Progenitor cell of endocrine pancreas (in vitro differentiated cells): ENCODE results near the gene FMN1. TPM values are rescaled to one million over a fixed set of nuclear protein-coding genes. Genes with fewer than 3 reads are reported as not detected.

Experiments used
- DNase-seq: peaks from one replicate; pipeline ENCODE4 v3.0.0; 2021; ENCODE audit warnings: low spot score; ENCODE audit not compliant: unreplicated experiment
- H3K27ac Mint-ChIP-seq: 2 replicates; pipeline ENCODE4 v1.8.0; 2021; ENCODE audit warnings: mild to moderate bottlenecking, moderate library complexity, mixed read lengths
- H3K27me3 Mint-ChIP-seq: 2 replicates; pipeline ENCODE4 v1.8.0; 2021; ENCODE audit warnings: mixed read lengths
- H3K36me3 Mint-ChIP-seq: 2 replicates; pipeline ENCODE4 v1.8.0; 2022; ENCODE audit warnings: mixed read lengths; ENCODE audit not compliant: insufficient read depth
- H3K4me1 Mint-ChIP-seq: 2 replicates; pipeline ENCODE4 v1.8.0; 2021; ENCODE audit warnings: low read depth, mixed read lengths
- H3K4me3 Mint-ChIP-seq: 2 replicates; pipeline ENCODE4 v1.8.0; 2021; ENCODE audit warnings: low read depth, mild to moderate bottlenecking, moderate library complexity, mixed read lengths
- H3K9me3 Mint-ChIP-seq: 2 replicates; pipeline ENCODE4 v1.8.0; 2021; ENCODE audit warnings: low read depth, mixed read lengths
- total RNA-seq: library from RNA; stranded (reverse); gene quantifications from 2 replicates; pipeline ENCODE4 v1.2.1, GENCODE V29; 2021
- TF ChIP-seq, protein P1 (sequence below): fragments of 200-600 bp; sonication (generic); IDR thresholded peaks from one replicate; pipeline ENCODE4 v1.5.0; 2021; ENCODE audit warnings: antibody characterized with exemption, mild to moderate bottlenecking; ENCODE audit not compliant: unreplicated experiment

FMN1 gene
- total RNA-seq, 1 donor from 2014 or later: 0.41 TPM

DNA sequence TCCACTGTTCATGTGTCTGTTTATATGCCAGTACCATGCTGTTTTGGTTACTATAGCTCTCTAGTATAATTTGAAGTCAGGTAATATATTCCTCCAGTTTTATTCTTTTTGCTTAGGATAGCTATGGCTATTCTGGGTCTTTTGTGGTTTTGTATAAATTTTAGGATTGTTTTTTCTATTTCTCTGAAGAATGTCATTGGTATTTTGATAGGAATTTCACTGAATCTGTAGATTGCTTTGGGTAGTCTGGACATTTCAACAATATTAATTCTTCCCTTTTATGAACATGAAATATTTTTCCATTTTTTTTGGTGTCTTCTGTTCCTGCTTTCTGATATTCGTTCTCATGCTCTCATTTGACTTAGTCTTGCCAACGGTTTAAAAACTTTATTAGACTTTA, 437.1 kb downstream of the FMN1 start:
- peaks cover 10% of the 10 kb centered on the region for H3K9me3 Mint-ChIP-seq
- H3K4me1 Mint-ChIP-seq: no peaks in the 10 kb centered on the region
- peaks cover 5% of the 10 kb centered on the region for H3K27me3 Mint-ChIP-seq
- no peak overlapping the region for H3K4me3 Mint-ChIP-seq
- TF ChIP-seq, protein P1, sequence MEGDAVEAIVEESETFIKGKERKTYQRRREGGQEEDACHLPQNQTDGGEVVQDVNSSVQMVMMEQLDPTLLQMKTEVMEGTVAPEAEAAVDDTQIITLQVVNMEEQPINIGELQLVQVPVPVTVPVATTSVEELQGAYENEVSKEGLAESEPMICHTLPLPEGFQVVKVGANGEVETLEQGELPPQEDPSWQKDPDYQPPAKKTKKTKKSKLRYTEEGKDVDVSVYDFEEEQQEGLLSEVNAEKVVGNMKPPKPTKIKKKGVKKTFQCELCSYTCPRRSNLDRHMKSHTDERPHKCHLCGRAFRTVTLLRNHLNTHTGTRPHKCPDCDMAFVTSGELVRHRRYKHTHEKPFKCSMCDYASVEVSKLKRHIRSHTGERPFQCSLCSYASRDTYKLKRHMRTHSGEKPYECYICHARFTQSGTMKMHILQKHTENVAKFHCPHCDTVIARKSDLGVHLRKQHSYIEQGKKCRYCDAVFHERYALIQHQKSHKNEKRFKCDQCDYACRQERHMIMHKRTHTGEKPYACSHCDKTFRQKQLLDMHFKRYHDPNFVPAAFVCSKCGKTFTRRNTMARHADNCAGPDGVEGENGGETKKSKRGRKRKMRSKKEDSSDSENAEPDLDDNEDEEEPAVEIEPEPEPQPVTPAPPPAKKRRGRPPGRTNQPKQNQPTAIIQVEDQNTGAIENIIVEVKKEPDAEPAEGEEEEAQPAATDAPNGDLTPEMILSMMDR: no peak
- H3K27ac Mint-ChIP-seq: no peak overlapping the region
- no peaks in the 10 kb centered on the region for H3K36me3 Mint-ChIP-seq
- DNase-seq: no peak

DNA sequence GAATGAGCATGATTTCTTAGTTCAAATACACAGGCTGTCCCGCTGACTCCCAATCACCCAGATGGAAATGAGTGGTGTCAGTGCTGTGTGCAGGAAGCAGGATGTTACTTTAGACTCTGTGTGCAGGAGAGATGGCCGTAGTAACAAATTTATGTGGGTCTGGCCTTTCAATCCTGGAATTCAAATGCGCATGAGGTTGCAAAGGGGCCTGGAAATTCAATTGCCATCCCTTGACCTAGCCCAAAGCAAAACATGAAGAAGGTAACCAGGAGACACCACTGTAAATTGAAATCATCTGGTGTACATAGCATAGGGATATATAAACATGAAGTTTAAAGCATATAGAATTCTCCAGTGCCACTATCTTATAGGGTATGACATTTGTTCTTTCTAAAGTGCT, 443.5 kb downstream of the FMN1 start:
- Mint-ChIP-seq H3K36me3 (no peaks in the 10 kb centered on the region), H3K27me3 (no peaks in the 10 kb centered on the region)
- TF ChIP-seq, protein P1: no peak

DNA sequence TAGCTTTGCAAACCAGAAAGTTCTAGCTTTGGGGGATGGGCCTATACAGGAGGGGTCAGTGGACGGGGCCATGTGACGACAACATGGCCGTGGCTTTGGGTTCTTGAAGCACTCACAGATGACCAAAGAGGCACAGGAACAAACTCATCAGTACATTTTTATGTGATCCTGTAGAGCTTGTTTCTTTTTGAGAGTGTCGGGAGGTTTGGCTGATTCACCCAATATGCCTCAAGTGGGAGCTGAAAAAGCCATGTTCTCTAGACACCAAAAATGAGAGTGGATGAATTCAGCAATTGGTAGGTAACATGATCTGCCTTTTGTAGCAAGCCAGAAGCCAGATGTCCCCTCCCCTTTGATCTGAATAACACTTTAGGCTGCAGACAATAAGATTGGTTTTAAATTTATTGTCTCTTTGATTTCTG, 446.6 kb downstream of the FMN1 start:
- H3K4me1 Mint-ChIP-seq: peaks cover 3% of the 10 kb centered on the region
- peaks cover 2% of the 10 kb centered on the region for H3K27me3 Mint-ChIP-seq
- no peak for DNase-seq
- H3K27ac Mint-ChIP-seq: no peak overlapping the region
- peaks cover under 1% of the 10 kb centered on the region for H3K9me3 Mint-ChIP-seq
- TF ChIP-seq, protein P1: no peak
- H3K36me3 Mint-ChIP-seq: no peaks in the 10 kb centered on the region
- H3K4me3 Mint-ChIP-seq: no peak overlapping the region

More for the DNA sequence above, 443.5 kb downstream of the FMN1 start:
- H3K4me1 Mint-ChIP-seq: peaks cover 3% of the 10 kb centered on the region
- no peak overlapping the region for H3K4me3 Mint-ChIP-seq
- H3K27ac Mint-ChIP-seq: no peak overlapping the region
- no peaks in the 10 kb centered on the region for H3K9me3 Mint-ChIP-seq
- DNase-seq: no peak

DNA sequence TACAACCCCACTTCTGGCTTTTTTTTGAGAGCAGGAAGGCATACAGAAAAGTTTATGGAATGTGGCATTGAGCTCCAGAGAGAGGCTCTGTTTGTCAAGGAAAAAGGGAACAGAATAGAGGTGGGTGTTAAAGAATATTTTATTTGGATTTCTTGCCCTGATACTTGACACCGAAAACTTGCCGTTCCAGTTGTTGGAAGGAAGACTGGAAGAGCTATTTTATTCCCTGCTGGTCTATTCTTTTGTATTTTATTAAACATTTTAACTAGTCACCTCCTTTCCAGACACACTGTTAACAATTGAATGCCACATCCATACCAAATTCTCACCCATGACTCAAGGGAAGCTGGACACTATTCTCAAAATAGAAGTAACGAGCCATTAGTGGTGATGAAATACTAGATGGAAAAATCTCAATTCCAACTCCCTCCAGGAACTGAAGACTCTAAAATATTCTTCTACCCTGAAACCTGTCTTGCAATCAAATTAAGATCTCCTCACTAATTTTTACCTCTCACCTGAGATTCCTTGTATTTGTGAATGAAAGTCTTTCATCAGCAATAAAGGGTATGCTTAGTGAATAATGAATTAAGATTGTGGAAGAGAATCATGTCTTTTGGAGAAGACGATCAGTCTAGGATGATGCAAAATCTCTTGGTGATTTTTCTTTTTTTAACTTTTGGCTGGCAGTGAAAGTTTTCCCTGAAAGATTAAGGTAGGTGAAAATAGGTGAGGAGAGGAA, 448.2 kb downstream of the FMN1 start:
- H3K36me3 Mint-ChIP-seq: no peaks in the 10 kb centered on the region
- H3K27ac Mint-ChIP-seq: no peak overlapping the region
- peaks cover 3% of the 10 kb centered on the region for H3K4me1 Mint-ChIP-seq
- DNase-seq: no peak
- H3K27me3 Mint-ChIP-seq: peaks cover 2% of the 10 kb centered on the region
- no peak overlapping the region for H3K4me3 Mint-ChIP-seq
- peaks cover 10% of the 10 kb centered on the region for H3K9me3 Mint-ChIP-seq
- TF ChIP-seq, protein P1: no peak

DNA sequence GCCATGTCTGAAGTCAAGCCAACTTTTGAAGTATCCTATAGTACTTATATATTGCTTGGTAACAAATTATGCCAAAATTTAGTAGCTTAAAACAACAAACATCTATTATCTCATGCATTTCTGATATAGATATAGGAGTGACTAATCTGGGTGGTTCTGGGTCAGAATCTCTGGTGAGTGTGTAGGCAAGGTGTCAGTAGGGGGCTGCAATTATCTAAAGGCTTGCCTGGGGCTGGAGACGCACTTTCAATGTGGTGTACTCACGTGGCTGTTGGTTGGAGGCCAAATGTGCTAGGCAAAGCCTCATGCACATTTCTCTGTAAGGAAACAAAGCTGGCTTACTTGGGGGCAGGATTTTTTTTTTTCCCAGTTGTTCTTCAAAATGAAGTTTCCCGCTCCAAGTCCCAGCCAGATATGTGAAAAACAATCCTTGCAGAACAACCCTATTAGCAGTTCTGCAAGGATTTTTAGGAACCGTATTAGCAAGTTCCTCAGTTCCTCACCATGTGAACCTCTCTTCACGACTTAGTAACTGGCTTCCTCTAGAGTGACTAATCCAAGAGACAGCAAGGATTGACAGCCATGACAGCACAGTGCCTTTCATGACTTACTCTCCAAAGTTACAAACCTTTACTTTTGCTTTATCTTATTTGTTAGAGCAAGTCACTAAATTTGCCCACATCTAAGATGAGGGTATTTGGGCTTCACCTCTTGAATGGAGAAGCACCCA, 450.9 kb downstream of the FMN1 start:
- H3K36me3 Mint-ChIP-seq: no peaks in the 10 kb centered on the region
- H3K4me1 Mint-ChIP-seq: no peaks in the 10 kb centered on the region
- DNase-seq: no peak
- H3K9me3 Mint-ChIP-seq: peaks cover 22% of the 10 kb centered on the region
- peaks cover 2% of the 10 kb centered on the region for H3K27me3 Mint-ChIP-seq
- no peak overlapping the region for H3K27ac Mint-ChIP-seq
- TF ChIP-seq, protein P1: no peak
- no peak overlapping the region for H3K4me3 Mint-ChIP-seq
